DND-41 (cell line): ENCODE measurements around the gene BLVRA.

Experiments
- ATAC-seq: fragments of 200-7000 bp; cut with Tn5 transposase; 3 replicates; pipeline ENCODE4 v1.9.1; 2021; ENCODE audit warnings: low read depth; ENCODE audit not compliant: insufficient read depth
- DNase-seq: peaks from one replicate; pipeline ENCODE4 v3.0.0-alpha.2; 2020
- H2AFZ ChIP-seq: 2 replicates; pipeline ENCODE4 v1.6.0; 2012; ENCODE audit warnings: low read depth, low read length
- H3K27ac ChIP-seq: 2 replicates; pipeline ENCODE4 v1.5.1; 2012; ENCODE audit warnings: low read length, inconsistent platforms
- H3K27me3 ChIP-seq: fragments of 200-600 bp; sonication (generic); 2 replicates; pipeline ENCODE4 v1.6.0; 2012; ENCODE audit warnings: low read length, mild to moderate bottlenecking, inconsistent platforms; ENCODE audit not compliant: insufficient read depth, poor library complexity
- H3K36me3 ChIP-seq: 2 replicates; pipeline ENCODE4 v1.5.1; 2012; ENCODE audit warnings: low read length, inconsistent platforms; ENCODE audit not compliant: insufficient read depth
- H3K4me1 ChIP-seq: 2 replicates; pipeline ENCODE4 v1.5.1; 2012; ENCODE audit warnings: mild to moderate bottlenecking, low read length; ENCODE audit not compliant: insufficient read depth
- H3K4me2 ChIP-seq: 2 replicates; pipeline ENCODE4 v1.6.0; 2012; ENCODE audit warnings: mild to moderate bottlenecking, moderate library complexity, low read length, inconsistent platforms; ENCODE audit not compliant: insufficient read depth
- H3K4me3 ChIP-seq, 2 experiments: fragments of 200-600 bp in 1 of 2; shearing (Covaris generic) in 1 of 2; 2 replicates each; pipeline ENCODE4 v1.5.1; 2012 to 2016; ENCODE audit warnings: inconsistent platforms in 2 of 2, low read length in 2 of 2, mild to moderate bottlenecking in 2 of 2, low read depth in 1 of 2, moderate library complexity in 1 of 2
- H3K79me2 ChIP-seq: 2 replicates; pipeline ENCODE4 v1.6.0; 2012; ENCODE audit warnings: low read length, inconsistent platforms; ENCODE audit not compliant: insufficient read depth
- H3K9ac ChIP-seq: 2 replicates; pipeline ENCODE4 v1.6.0; 2012; ENCODE audit warnings: low read depth, mild to moderate bottlenecking, inconsistent platforms, low read length, moderate library complexity
- H3K9me3 ChIP-seq: 2 replicates; pipeline ENCODE4 v1.5.1; 2012; ENCODE audit warnings: low read length, moderate library complexity, mild to moderate bottlenecking, inconsistent platforms; ENCODE audit not compliant: insufficient read depth, severe bottlenecking
- H4K20me1 ChIP-seq: 2 replicates; pipeline ENCODE4 v1.6.0; 2012; ENCODE audit warnings: low read length; ENCODE audit not compliant: insufficient read depth
- CTCF ChIP-seq: IDR thresholded peaks from 2 replicates; pipeline ENCODE4 v1.5.1; 2012; ENCODE audit warnings: borderline replicate concordance, low read length, moderate library complexity, mild to moderate bottlenecking; ENCODE audit not compliant: poor library complexity, severe bottlenecking; ENCODE audit errors: extremely low read depth
- EZH2 ChIP-seq: IDR thresholded peaks from 3 replicates; pipeline ENCODE4 v1.6.1; 2012; ENCODE audit warnings: borderline replicate concordance, low read depth, mild to moderate bottlenecking, moderate library complexity, low read length, inconsistent platforms; ENCODE audit not compliant: severe bottlenecking

Gene BLVRA

GRCh38 chr7:43791665-43792064 lies 33.2 kb downstream of the BLVRA start:
- ATAC-seq = no peak
- H3K4me3 ChIP-seq = no peak overlapping the region
- H3K4me2 ChIP-seq = no peak overlapping the region
- no peak overlapping the region for H3K9ac ChIP-seq
- H2AFZ ChIP-seq = no peak overlapping the region; the same call in 1 of the 2 replicates
- H3K27ac ChIP-seq = no peak overlapping the region
- H4K20me1 ChIP-seq = no peaks in the 10 kb centered on the region
- no peak for DNase-seq
- H3K27me3 ChIP-seq = no peaks in the 10 kb centered on the region
- no peaks in the 10 kb centered on the region for H3K79me2 ChIP-seq
- TF ChIP-seq EZH2 (no peak), CTCF (no peak)
- peaks cover 18% of the 10 kb centered on the region; the same call in 1 of the 2 replicates for H3K36me3 ChIP-seq
- no peaks in the 10 kb centered on the region for H3K4me1 ChIP-seq
- H3K9me3 ChIP-seq = no peaks in the 10 kb centered on the region

GRCh38 chr7:43792471-43793150 lies 34.1 kb downstream of the BLVRA start:
- Histone ChIP-seq H3K4me1 (no peaks in the 10 kb centered on the region), H3K27ac (no peak overlapping the region), H3K27me3 (no peaks in the 10 kb centered on the region), H3K36me3 (peaks cover 17% of the 10 kb centered on the region; the same call in 1 of the 2 replicates), H4K20me1 (no peaks in the 10 kb centered on the region), H3K4me3 (no peak overlapping the region), H3K9me3 (no peaks in the 10 kb centered on the region), H2AFZ (no peak overlapping the region), H3K79me2 (no peaks in the 10 kb centered on the region), H3K9ac (no peak overlapping the region), H3K4me2 (no peak overlapping the region)
- DNase-seq = no peak
- TF ChIP-seq CTCF (no peak), EZH2 (no peak)
- ATAC-seq = no peak

- Histone ChIP-seq H4K20me1 (no peaks in the 10 kb centered on the region), H3K9me3 (no peaks in the 10 kb centered on the region), H3K4me1 (no peaks in the 10 kb centered on the region), H3K79me2 (no peaks in the 10 kb centered on the region), H3K4me3 (no peak overlapping the region), H3K36me3 (peaks cover 15% of the 10 kb centered on the region), H3K27me3 (no peaks in the 10 kb centered on the region), H3K27ac (no peak overlapping the region), H3K4me2 (no peak overlapping the region), H3K9ac (no peak overlapping the region), H2AFZ (no peak overlapping the region)
- ATAC-seq (no peak), DNase-seq (no peak)
- TF ChIP-seq EZH2 = no peak
- no peak for TF ChIP-seq CTCF
Observed at GRCh38 chr7:43799605-43800004, 41.1 kb downstream of the BLVRA start.
